ENCODE results near the gene TIMP4.

- TF ChIP-seq CTCF (IDR thresholded peaks at IDR 0.05 in 8 of 11, conservative IDR thresholded peaks at IDR 0.05 in 3 of 11) (peak; percentile 65 to 92 (median 79)), POLR2A (IDR thresholded peaks at IDR 0.05) (no peak), POLR2AphosphoS5 (IDR thresholded peaks at IDR 0.05) (peak in 1 of 3 donors; percentile 21)
Measured at GRCh38 chr3:12135029-12135657, 23.6 kb downstream of the TIMP4 start.

All from spleen (tissue), 7 donors.